BLaER1 treated with 17β-estradiol and CSF1 and Interleukin-3, amounts not matched to agents 10 nM and 100 nM (cell line): ENCODE results near the gene TPSAB1.
A peak's percentile ranks its signal among the peaks of the same experiment; 100 is the strongest.
"Not testable (repeated sequence)": the region's sequence is repeated elsewhere in the genome, so short reads cannot be mapped to it uniquely, and the experiment has no call there.

Source experiments
- H3K27ac ChIP-seq, 11 experiments: shearing (Covaris generic); formaldehyde crosslinking; 2 replicates each; pipeline ENCODE4 v1.8.1; 2022
- H3K27me3 ChIP-seq, 11 experiments: shearing (Covaris generic); formaldehyde crosslinking; 2 replicates each; pipeline ENCODE4 v1.8.1; 2022
- H3K36me3 ChIP-seq, 11 experiments: shearing (Covaris generic); formaldehyde crosslinking; 2 replicates each; pipeline ENCODE4 v1.8.1; 2022
- H3K4me1 ChIP-seq, 10 experiments: shearing (Covaris generic); formaldehyde crosslinking; 2 replicates each; pipeline ENCODE4 v1.8.1; 2022
- H3K4me2 ChIP-seq, 11 experiments: shearing (Covaris generic); formaldehyde crosslinking; 2 replicates each; pipeline ENCODE4 v1.8.1; 2022
- H3K4me3 ChIP-seq, 10 experiments: shearing (Covaris generic); formaldehyde crosslinking; 2 replicates each; pipeline ENCODE4 v1.8.1; 2022
- H3K9ac ChIP-seq, 11 experiments: shearing (Covaris generic); formaldehyde crosslinking; 2 replicates each; pipeline ENCODE4 v1.8.1; 2022
- H3K9me3 ChIP-seq, 11 experiments: shearing (Covaris generic); formaldehyde crosslinking; replicated peaks in 1 of 11; 2 replicates each; pipeline ENCODE4 v1.8.1; 2022
- H4K20me1 ChIP-seq, 11 experiments: shearing (Covaris generic); formaldehyde crosslinking; 2 replicates each; pipeline ENCODE4 v1.8.1; 2022
- Cebpa-rat ChIP-seq, 11 experiments: shearing (Covaris generic); IDR thresholded peaks; 2 replicates each; pipeline ENCODE4 v1.8.1; 2022

Gene TPSAB1

GRCh38 chr16:1265826-1266225 lies 25.3 kb downstream of the TPSAB1 start:
- H3K27ac ChIP-seq = no peak overlapping the region
- H3K9me3 ChIP-seq = peaks cover 0 to 7% (median 0%) of the 10 kb centered on the region in 11 experiments; a peak in 2 of 22 replicates
- peaks cover 0 to 7% (median 2%) of the 10 kb centered on the region in 10 experiments; a peak in 4 of 20 replicates for H3K4me1 ChIP-seq
- peaks cover 0 to 38% (median 9%) of the 10 kb centered on the region in 11 experiments; a peak in 10 of 22 replicates for H4K20me1 ChIP-seq
- H3K36me3 ChIP-seq = no peaks in the 10 kb centered on the region
- H3K27me3 ChIP-seq = peaks cover 26 to 40% (median 32%) of the 10 kb centered on the region in 11 experiments
- H3K4me3 ChIP-seq = no peak overlapping the region
- H3K9ac ChIP-seq = no peak overlapping the region
- TF ChIP-seq Cebpa-rat (IDR thresholded peaks at IDR 0.05) = no peak
- no peak overlapping the region for H3K4me2 ChIP-seq

- not testable (repeated sequence) for H3K9me3 ChIP-seq, H4K20me1 ChIP-seq, H3K27me3 ChIP-seq, H3K27ac ChIP-seq, H3K4me2 ChIP-seq, H3K36me3 ChIP-seq, H3K4me3 ChIP-seq, H3K9ac ChIP-seq
- H3K4me1 ChIP-seq = peaks cover 8 to 15% (median 13%) of the 10 kb centered on the region in 10 experiments
Observed at GRCh38 chr16:1269418-1269817, 28.9 kb downstream of the TPSAB1 start.

GRCh38 chr16:1271380-1271723 lies 30.8 kb downstream of the TPSAB1 start:
- Histone ChIP-seq H3K27ac (no peak overlapping the region), H3K9ac (no peak overlapping the region), H3K27me3 (peaks cover 0 to 6% (median 0%) of the 10 kb centered on the region in 11 experiments; a peak in 6 of 22 replicates)

GRCh38 chr16:1271724-1272413 lies 31.4 kb downstream of the TPSAB1 start:
- Histone ChIP-seq H3K4me1 (peaks cover 8 to 15% (median 13%) of the 10 kb centered on the region in 10 experiments), H3K4me2 (peak overlapping the region in 10 of 11 experiments; percentile 9 to 60 (median 44); a peak in 17 of 22 replicates)
- H3K9me3 ChIP-seq, H3K9ac ChIP-seq, H3K27ac ChIP-seq, H3K4me3 ChIP-seq, H4K20me1 ChIP-seq, H3K36me3 ChIP-seq, H3K27me3 ChIP-seq: not testable (repeated sequence)

More at GRCh38 chr16:1271380-1271723, 30.8 kb downstream of the TPSAB1 start:
- H3K9me3 ChIP-seq = no peaks in the 10 kb centered on the region
- no peak overlapping the region for H3K4me3 ChIP-seq
- H3K4me1 ChIP-seq = peaks cover 8 to 15% (median 13%) of the 10 kb centered on the region in 10 experiments
- no peaks in the 10 kb centered on the region for H4K20me1 ChIP-seq
- H3K4me2 ChIP-seq = peak overlapping the region in 9 of 11 experiments; percentile 23 to 60 (median 47); a peak in 15 of 22 replicates
- no peaks in the 10 kb centered on the region for H3K36me3 ChIP-seq
- no peak for TF ChIP-seq Cebpa-rat (IDR thresholded peaks at IDR 0.05)

- Histone ChIP-seq H3K27me3 (peaks cover 4 to 13% (median 8%) of the 10 kb centered on the region in 11 experiments; a peak in 15 of 22 replicates), H3K4me2 (peak overlapping the region in 7 of 11 experiments; percentile 35 to 60 (median 48); a peak in 12 of 22 replicates)
Observed at GRCh38 chr16:1272453-1273198, 32.1 kb downstream of the TPSAB1 start.

GRCh38 chr16:1273816-1274215 lies 33.3 kb downstream of the TPSAB1 start:
- Histone ChIP-seq H4K20me1 (no peaks in the 10 kb centered on the region), H3K36me3 (no peaks in the 10 kb centered on the region), H3K27me3 (peaks cover 9 to 25% (median 18%) of the 10 kb centered on the region in 11 experiments; a peak in 17 of 22 replicates), H3K9me3 (no peaks in the 10 kb centered on the region), H3K9ac (no peak overlapping the region), H3K27ac (no peak overlapping the region), H3K4me1 (peaks cover 9 to 27% (median 22%) of the 10 kb centered on the region in 10 experiments), H3K4me3 (no peak overlapping the region), H3K4me2 (no peak overlapping the region)
- no peak for TF ChIP-seq Cebpa-rat (IDR thresholded peaks at IDR 0.05)

More at GRCh38 chr16:1272453-1273198, 32.1 kb downstream of the TPSAB1 start:
- Histone ChIP-seq H3K36me3 (no peaks in the 10 kb centered on the region), H3K9me3 (no peaks in the 10 kb centered on the region), H3K4me1 (peaks cover 8 to 16% (median 13%) of the 10 kb centered on the region in 10 experiments), H3K4me3 (no peak overlapping the region), H4K20me1 (no peaks in the 10 kb centered on the region), H3K9ac (no peak overlapping the region), H3K27ac (no peak overlapping the region)
- TF ChIP-seq Cebpa-rat (IDR thresholded peaks at IDR 0.05) = no peak

GRCh38 chr16:1274767-1275166 lies 34.3 kb downstream of the TPSAB1 start:
- H3K27ac ChIP-seq = no peak overlapping the region
- no peaks in the 10 kb centered on the region for H3K9me3 ChIP-seq
- no peak overlapping the region for H3K4me2 ChIP-seq
- H3K4me1 ChIP-seq = peaks cover 9 to 37% (median 32%) of the 10 kb centered on the region in 10 experiments
- no peak overlapping the region for H3K9ac ChIP-seq
- H3K27me3 ChIP-seq = peaks cover 9 to 33% (median 25%) of the 10 kb centered on the region in 11 experiments; a peak in 17 of 22 replicates
- H3K36me3 ChIP-seq = no peaks in the 10 kb centered on the region
- H4K20me1 ChIP-seq = no peaks in the 10 kb centered on the region
- TF ChIP-seq Cebpa-rat (IDR thresholded peaks at IDR 0.05) = no peak
- H3K4me3 ChIP-seq = no peak overlapping the region

- TF ChIP-seq Cebpa-rat (IDR thresholded peaks at IDR 0.05) = no peak
- Histone ChIP-seq H3K4me2 (no peak overlapping the region), H3K27me3 (peaks cover 11 to 40% (median 25%) of the 10 kb centered on the region in 11 experiments; a peak in 17 of 22 replicates), H3K9me3 (no peaks in the 10 kb centered on the region), H3K27ac (no peak overlapping the region), H4K20me1 (no peaks in the 10 kb centered on the region), H3K36me3 (no peaks in the 10 kb centered on the region), H3K4me3 (no peak overlapping the region), H3K4me1 (peaks cover 9 to 49% (median 44%) of the 10 kb centered on the region in 10 experiments), H3K9ac (no peak overlapping the region)
Observed at GRCh38 chr16:1275791-1276579, 35.5 kb downstream of the TPSAB1 start.

GRCh38 chr16:1276580-1276878 lies 36.0 kb downstream of the TPSAB1 start:
- Histone ChIP-seq H3K27me3 (peaks cover 11 to 45% (median 26%) of the 10 kb centered on the region in 11 experiments; a peak in 17 of 22 replicates), H3K4me1 (peaks cover 8 to 51% (median 46%) of the 10 kb centered on the region in 10 experiments)

More at GRCh38 chr16:1276580-1276878, 36.0 kb downstream of the TPSAB1 start:
- Histone ChIP-seq H4K20me1 (no peaks in the 10 kb centered on the region), H3K4me3 (no peak overlapping the region), H3K9me3 (no peaks in the 10 kb centered on the region), H3K4me2 (no peak overlapping the region), H3K9ac (no peak overlapping the region), H3K27ac (no peak overlapping the region), H3K36me3 (no peaks in the 10 kb centered on the region)
- no peak for TF ChIP-seq Cebpa-rat (IDR thresholded peaks at IDR 0.05)
